ENCODE measurements around the gene GCLM.
"Not testable (repeated sequence)": the region's sequence is repeated elsewhere in the genome, so short reads cannot be mapped to it uniquely, and the experiment has no call there.

The GCLM gene

GRCh38 chr1:93888900-93889299 is 20.3 kb downstream of the GCLM start:
- DNase-seq (ENCODE audit: low spot score) = no peak

GRCh38 chr1:93882269-93882668 is 27.0 kb downstream of the GCLM start:
- DNase-seq (ENCODE audit: low spot score) = no peak

GRCh38 chr1:93880731-93881130 is 28.5 kb downstream of the GCLM start:
- no peak for DNase-seq (ENCODE audit: low spot score)

- peak; percentile 91 for DNase-seq (ENCODE audit: low spot score)
Observed at GRCh38 chr1:93878889-93879586, 30.2 kb downstream of the GCLM start, which contains the start of gene DNTTIP2. Gene DNTTIP2, minus strand, starts transcription at chr1:93879206. Its CDS starts 58 bp downstream, at chr1:93879148.

GRCh38 chr1:93878501-93878888 is 30.7 kb downstream of the GCLM start:
- DNase-seq (ENCODE audit: low spot score) = peak; percentile 69

- no peak for DNase-seq (ENCODE audit: low spot score)
Observed at GRCh38 chr1:93877529-93877928, 31.7 kb downstream of the GCLM start.

GRCh38 chr1:93876244-93876643 is 33.0 kb downstream of the GCLM start:
- no peak for DNase-seq (ENCODE audit: low spot score)

- DNase-seq (ENCODE audit: low spot score) = no peak
Observed at GRCh38 chr1:93874025-93874651, 35.1 kb downstream of the GCLM start.

- no peak for DNase-seq (ENCODE audit: low spot score)
Observed at GRCh38 chr1:93871366-93871765, 37.9 kb downstream of the GCLM start.

- DNase-seq (ENCODE audit: low spot score) = no peak
Observed at GRCh38 chr1:93869653-93870052, 39.6 kb downstream of the GCLM start.

- not testable (repeated sequence) for DNase-seq (ENCODE audit: low spot score)
Observed at GRCh38 chr1:93868492-93868891, 40.7 kb downstream of the GCLM start.

GRCh38 chr1:93865253-93865652 is 44.0 kb downstream of the GCLM start:
- no peak for DNase-seq (ENCODE audit: low spot score)

GRCh38 chr1:93864175-93864574 is 45.1 kb downstream of the GCLM start:
- no peak for DNase-seq (ENCODE audit: low spot score)

GRCh38 chr1:93857653-93858052 is 51.6 kb downstream of the GCLM start:
- not testable (repeated sequence) for DNase-seq (ENCODE audit: low spot score)

- DNase-seq (ENCODE audit: low spot score) = not testable (repeated sequence)
Observed at GRCh38 chr1:93855983-93856382, 53.2 kb downstream of the GCLM start.

GRCh38 chr1:93853940-93854339 is 55.3 kb downstream of the GCLM start:
- no peak for DNase-seq (ENCODE audit: low spot score)

GRCh38 chr1:93851878-93852277 is 57.4 kb downstream of the GCLM start:
- DNase-seq (ENCODE audit: low spot score) = no peak

GRCh38 chr1:93851327-93851712 is 57.9 kb downstream of the GCLM start:
- no peak for DNase-seq (ENCODE audit: low spot score)

GRCh38 chr1:93850687-93851326 is 58.4 kb downstream of the GCLM start:
- not testable (repeated sequence) for DNase-seq (ENCODE audit: low spot score)

- no peak for DNase-seq (ENCODE audit: low spot score)
Observed at GRCh38 chr1:93848350-93848883, 60.8 kb downstream of the GCLM start.

- DNase-seq (ENCODE audit: low spot score) = peak; percentile 73
Observed at GRCh38 chr1:93847811-93848288, 61.4 kb downstream of the GCLM start.

GRCh38 chr1:93846992-93847810 is 62.0 kb downstream of the GCLM start:
- peak; percentile 86 for DNase-seq (ENCODE audit: low spot score)
